NCI-H226 (cell line): ENCODE measurements around the gene EPHB1.
"Not testable (repeated sequence)": the region's sequence is repeated elsewhere in the genome, so short reads cannot be mapped to it uniquely, and the experiment has no call there.

Experiments
- DNase-seq: peaks from one replicate; pipeline ENCODE4 v3.0.0-alpha.2; 2015

Gene EPHB1

DNA sequence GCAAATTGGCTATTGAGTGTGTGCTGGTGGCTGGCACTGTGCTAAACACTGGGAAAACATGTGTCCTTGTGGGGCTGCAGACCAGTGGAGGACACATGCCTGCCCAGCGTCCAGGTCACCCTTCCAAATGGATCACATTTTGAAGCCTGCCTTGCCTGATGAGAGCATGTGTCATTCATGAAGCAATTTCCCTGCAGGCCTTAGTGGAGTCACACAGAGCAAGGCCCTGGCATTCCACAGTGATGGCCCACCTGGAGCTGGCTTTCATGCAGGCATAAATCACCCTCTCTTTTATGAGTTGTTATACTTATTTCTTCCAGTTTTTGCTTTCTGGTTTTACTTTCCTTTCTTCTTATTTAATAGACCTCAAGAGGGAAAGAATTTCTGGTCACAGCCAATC, 219.5 kb downstream of the EPHB1 start:
- DNase-seq = no peak

DNA sequence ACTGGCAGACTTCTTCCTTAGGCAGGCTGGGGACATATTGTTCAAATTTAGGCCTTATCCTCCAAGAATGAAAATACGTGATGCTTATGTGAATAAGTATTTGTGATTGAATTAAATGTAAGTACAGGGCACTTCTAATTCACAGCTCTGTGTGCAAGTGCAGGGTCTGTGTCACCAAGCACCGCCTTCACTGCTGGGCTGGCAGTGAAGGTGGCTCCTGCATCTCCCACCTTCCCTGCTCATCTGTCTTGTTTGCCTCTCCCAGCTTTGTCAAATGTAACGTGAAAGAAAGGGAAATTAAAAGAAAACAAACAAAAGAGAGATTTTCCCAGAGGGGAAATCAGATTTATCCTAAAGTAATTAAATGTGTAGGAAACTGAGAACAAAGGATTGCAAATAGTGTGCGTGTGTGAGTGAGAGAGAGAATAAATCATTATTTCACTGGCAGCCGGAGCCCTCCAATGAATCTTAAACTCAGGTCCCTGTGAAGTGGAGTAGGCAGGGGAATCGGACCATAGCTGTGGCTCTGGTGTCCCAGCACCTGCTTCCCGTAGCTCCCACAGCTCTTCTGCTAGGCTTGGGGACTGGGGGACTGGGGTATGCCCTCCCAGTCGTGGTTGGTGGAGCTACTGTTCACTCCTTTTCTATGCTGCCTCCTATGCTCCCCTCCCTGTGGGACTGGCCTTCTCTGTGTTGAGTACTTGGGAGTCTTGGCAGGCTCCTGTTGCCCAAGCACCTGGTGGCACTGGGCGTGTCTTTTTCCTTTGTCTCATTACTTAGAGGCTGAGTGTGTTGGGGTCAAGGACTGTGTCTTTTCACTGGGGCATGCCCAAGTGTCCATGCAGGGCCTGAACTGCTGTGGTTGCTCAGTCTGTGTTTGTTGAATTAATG, 222.2 kb downstream of the EPHB1 start:
- no peak for DNase-seq

- no peak for DNase-seq
Observed at GRCh38 chr3:135018149-135018923, 223.3 kb downstream of the EPHB1 start.

DNA sequence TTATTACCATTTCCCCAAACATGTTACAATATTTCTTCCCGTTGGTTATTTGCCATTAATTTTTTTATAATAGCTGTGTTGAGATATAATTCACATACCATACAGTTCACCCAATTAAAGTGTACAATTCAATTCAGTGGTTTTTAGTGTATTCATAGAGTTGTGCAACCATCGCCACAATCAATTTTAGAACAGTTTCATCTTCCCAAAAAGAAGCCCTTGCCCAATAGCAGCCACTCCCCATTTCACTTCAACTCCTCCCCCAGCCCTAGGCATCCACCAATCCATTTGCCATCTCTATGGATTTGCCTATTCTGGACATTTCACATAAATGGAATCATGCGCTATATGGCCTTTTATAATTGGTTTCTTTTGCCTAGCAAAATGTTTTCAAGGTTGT, 225.1 kb downstream of the EPHB1 start:
- DNase-seq = no peak

GRCh38 chr3:135023996-135024658, 229.1 kb downstream of the EPHB1 start:
- no peak for DNase-seq

DNA sequence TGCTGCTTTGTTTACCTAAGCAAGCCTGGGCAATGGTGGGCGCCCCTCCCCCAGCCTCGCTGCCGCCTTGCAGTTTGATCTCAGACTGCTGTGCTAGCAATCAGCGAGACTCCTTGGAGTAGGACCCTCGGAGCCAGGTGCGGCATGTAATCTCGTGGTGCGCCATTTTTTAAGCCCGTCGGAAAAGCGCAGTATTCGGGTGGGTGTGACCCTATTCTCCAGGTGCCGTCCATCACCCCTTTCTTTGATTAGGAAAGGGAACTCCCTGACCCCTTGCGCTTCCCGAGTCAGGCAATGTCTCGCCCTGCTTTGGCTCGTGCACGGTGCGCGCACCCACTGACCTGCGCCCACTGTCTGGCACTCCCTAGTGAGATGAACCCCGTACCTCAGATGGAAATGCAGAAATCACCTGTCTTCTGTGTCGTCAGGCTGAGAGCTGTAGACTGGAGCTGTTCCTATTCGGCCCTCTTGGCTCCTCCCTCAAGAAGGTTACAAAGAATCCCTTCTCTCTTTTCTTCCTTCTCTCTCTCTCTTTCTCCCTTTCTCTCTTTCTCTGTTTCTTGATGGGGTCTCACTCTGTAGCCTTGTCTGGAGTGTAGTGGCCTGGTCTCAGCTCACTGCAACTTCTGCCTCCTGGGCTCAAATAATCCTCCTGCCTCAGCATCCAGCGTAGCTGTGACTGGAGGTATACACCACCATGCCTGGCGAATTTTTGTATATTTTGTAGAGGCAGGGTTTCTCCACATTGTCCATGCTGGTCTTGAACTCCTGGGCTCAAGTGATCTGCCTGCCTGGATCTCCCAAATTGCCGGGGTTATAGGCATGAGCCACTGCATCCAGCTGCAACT, 235.9 kb downstream of the EPHB1 start:
- not testable (repeated sequence) for DNase-seq

- no peak for DNase-seq
Observed at GRCh38 chr3:135033737-135034136, 238.7 kb downstream of the EPHB1 start.

DNA sequence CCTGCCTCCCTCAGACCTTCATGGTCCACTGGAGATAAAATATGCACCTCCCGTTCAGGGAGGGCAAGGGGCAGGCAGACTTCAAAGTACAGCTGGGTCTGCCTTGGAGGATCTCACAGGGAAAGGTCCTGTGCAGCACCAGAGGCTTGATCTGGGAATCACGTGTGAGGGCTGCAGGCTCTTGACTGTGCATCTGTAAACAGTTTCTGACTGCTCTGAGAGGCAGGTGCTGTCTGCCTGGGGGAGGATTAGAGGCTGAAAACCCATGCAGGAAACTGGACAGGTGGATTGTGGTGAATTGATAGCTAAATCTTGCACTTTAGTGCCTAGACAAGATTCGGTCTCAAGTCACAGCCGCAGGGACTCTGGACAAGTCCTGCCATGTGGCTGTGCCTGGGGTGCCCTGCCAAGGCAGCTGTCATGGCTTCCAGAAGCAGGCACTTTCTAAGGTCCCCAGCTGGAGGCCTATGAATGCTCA, 239.3 kb downstream of the EPHB1 start:
- no peak for DNase-seq

DNA sequence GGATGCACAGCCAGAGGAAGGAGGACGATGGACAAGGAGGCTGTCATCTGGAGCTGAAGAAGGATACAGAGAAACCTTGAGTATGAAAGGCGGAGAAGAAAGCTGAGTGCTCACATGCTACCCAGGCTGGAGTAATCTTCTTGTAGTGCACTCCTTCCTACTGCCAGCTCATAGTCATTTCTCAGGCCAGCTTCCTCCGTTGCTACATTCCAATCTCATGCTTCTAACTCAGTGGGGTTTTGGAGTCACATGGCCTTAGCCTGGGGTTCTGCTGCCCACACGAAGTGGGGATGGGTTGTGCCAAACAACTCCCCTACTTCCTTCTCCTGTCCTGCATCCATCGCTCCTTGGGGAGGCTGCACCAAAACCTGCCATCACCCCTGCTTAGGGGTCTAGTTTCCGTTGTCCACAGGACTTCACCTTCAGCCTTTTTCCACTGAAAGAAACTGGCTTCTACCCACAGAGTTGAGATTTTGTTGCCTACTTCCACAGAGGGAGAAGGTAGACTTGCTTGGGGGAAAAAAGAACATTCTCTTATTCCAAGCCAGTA, 239.9 kb downstream of the EPHB1 start:
- no peak for DNase-seq

DNA sequence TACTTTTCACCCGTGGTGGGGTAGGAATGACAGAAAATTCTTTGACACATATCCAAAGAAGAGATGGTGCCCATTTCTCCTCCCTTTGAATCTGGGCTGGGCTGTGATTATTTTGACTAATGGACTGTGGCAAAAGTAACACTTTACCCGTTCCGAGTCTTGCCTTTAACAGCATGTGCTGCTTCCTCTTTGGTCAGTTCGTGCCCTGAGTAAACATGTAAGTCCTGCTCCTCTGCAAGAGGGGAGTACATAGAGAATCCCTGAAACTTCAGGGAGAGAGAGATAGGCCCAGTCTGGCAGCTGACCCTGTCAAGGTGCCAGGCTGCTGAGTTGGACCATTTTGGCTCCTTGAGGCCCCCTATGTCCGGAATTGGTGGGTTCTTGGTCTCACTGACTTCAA, 243.1 kb downstream of the EPHB1 start:
- no peak for DNase-seq

DNA sequence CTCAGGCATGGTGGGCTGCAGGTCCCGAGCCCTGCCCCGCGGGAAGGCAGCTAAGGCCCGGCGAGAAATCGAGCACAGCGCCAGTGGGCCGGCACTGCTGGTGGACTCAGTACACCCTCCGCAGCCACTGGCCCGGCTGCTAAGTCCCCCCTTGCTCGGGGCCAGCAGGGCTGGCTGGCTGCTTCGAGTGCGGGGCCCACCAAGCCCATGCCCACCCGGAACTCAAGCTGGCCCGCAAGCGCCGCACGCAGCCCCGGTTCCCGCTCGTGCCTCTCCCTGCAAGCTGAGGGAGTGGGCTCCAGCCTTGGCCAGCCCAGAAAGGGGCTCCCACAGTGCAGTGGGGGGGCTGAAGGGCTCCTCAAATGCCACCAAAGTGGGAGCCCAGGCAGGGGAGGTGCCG, 244.5 kb downstream of the EPHB1 start:
- not testable (repeated sequence) for DNase-seq

- DNase-seq = no peak
Observed at GRCh38 chr3:135040321-135041240, 245.5 kb downstream of the EPHB1 start.

DNA sequence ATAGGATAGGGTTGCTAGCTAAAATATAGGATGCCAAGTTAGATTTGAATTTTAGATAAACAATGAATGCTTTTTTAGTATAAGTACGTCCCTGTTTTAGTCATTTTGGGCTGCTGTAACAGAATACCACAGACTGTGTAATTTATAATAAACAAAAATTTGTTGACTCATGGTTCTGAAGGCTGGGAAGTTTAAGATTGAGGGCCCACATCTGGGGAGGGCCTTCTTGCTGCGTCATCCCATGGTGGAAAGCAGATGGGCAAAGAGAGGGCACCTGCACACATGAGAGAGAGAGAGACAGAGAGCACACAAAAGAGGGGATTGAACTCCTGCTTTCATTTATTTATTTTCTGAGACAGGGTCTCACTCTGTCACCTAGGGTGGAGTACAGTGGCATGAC, 246.5 kb downstream of the EPHB1 start:
- DNase-seq = no peak

GRCh38 chr3:135047061-135047460, 252.0 kb downstream of the EPHB1 start:
- DNase-seq = no peak

DNA sequence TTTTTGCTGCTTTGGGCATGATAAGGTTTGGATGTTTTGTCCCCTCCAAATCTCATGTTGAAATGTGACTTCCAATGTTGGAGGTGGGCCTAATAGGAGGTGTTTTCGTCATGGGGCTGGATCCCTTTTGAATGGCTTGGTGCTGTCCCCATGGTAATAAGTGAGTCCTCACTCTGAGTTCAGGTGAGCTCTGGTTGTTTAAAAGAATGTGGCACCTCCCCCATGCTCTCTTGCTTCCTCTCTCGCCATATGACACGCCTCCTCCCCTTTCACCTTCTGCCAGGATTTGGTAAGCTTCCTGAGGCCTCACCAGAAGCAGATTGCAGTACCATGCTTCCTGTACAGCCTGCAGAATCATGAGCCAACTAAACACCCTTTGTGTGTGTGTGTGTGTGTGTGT, 255.5 kb downstream of the EPHB1 start:
- no peak for DNase-seq

DNA sequence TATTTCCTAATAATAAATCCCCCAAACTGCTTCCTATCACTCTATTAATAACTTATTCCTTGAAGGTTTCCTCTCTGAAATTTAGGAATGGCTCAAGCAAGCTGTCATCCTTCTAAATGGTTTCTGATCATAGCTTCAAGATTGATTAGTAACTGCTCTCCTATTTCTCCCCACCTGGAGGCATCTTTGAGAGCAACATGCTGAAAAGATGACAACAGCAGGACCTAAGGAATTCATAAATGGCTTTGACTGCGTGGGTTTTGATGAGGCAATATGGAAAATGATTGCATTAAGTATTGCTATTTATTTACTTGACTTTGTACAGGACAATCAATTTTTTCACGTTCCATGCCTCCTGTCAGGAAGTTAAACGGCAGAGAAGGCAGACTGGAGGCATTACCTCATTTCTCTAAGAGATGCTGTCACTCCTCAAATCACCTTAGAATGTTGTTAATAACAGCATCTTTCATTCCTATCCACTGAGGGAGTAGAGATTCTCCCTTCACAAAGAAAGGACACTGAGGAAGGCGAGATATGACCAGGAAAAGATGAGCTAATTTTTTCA, 256.4 kb downstream of the EPHB1 start:
- no peak for DNase-seq

DNA sequence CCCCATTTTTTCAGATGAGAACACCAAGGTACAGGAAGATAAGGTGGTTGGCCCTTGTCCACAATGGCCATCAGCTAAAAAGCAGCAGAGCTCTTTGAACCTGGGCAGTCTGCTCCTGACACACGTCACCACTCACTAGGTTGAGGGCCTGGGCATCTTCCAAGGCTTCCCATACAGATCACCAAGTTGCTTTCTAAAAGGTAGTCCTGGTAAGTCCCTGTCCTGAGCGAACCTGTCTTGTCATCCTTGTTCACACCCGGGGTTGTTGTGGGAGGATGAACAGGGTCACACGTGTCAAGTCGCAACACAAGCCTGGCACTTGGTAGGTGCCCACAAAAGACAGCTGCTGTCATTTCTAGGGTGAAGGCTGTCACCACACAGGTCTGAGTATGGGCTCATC, 260.4 kb downstream of the EPHB1 start:
- DNase-seq = no peak

DNA sequence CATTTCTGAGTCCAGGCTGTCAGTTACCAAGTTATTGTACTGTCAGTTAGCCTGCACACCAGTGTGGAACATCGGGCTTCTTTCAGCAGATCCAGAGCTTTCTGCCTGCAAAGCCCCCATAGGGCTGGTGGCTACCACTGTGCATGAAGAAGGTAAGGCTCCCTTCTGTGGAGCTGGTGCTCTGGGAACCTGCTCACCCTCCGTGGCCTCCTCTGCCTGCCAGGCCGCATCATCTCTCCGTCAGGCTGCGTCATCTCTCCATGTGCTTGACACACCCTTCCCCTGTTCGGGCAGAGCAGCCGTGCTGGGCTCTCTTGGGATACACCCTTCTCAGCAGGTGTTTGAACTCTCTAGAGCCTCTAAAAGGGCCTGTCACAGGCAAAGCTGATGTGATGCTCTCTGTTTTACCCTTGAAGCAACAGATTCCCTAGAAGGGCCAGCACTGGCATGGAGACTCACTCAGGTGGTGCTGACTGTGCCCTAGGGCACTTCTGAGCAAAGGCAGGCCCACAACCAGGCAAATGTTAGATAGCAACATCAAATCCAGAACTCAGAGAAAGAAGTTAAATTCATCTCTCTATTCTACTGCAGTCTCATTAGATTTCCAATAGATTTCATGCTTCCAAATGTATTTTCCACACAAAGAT, 261.1 kb downstream of the EPHB1 start:
- no peak for DNase-seq

- DNase-seq = no peak
Observed at GRCh38 chr3:135056733-135057310, 261.8 kb downstream of the EPHB1 start.

GRCh38 chr3:135057996-135058395, 262.9 kb downstream of the EPHB1 start:
- DNase-seq = no peak
